Measurements from ENCODE around the gene CDC26.

DNA sequence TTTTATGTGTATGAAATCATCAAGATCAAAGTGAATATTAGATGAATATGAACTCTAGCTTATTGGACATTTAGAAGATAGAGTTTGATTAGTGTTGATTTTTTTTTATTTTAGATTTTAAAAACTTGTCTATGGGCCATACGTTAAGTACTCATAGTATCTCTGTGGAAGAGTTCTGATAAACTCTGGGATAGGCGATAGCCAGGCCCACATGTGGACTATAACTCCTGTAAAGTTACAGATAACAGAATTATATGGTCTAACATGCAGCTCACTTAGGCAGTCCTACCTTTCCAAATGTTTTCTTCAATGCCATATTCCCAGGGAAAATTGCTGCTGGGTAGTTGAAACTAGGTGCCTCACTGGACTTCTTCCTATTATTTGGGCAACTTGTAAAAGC, 43.7 kb downstream of the CDC26 start:
- TF ChIP-seq, protein P1, sequence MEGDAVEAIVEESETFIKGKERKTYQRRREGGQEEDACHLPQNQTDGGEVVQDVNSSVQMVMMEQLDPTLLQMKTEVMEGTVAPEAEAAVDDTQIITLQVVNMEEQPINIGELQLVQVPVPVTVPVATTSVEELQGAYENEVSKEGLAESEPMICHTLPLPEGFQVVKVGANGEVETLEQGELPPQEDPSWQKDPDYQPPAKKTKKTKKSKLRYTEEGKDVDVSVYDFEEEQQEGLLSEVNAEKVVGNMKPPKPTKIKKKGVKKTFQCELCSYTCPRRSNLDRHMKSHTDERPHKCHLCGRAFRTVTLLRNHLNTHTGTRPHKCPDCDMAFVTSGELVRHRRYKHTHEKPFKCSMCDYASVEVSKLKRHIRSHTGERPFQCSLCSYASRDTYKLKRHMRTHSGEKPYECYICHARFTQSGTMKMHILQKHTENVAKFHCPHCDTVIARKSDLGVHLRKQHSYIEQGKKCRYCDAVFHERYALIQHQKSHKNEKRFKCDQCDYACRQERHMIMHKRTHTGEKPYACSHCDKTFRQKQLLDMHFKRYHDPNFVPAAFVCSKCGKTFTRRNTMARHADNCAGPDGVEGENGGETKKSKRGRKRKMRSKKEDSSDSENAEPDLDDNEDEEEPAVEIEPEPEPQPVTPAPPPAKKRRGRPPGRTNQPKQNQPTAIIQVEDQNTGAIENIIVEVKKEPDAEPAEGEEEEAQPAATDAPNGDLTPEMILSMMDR (IDR thresholded peaks at IDR 0.05; ENCODE audit: poor library complexity, severe bottlenecking), result no peak
- TF ChIP-seq RAD21 (conservative IDR thresholded peaks at IDR 0.05), result no peak
- no peak for TF ChIP-seq SMC3 (conservative IDR thresholded peaks at IDR 0.05; ENCODE audit: poor library complexity)
- no peak for TF ChIP-seq EP300 (conservative IDR thresholded peaks at IDR 0.05; ENCODE audit: poor library complexity, severe bottlenecking)
- TF ChIP-seq EZH2 (IDR thresholded peaks at IDR 0.05; ENCODE audit: borderline replicate concordance, insufficient read depth, low read length, poor library complexity, severe bottlenecking), result no peak

Measured in neural cell (in vitro differentiated cells).